ENCODE data around the gene KLHDC10.
"Not testable (repeated sequence)": the region's sequence is repeated elsewhere in the genome, so short reads cannot be mapped to it uniquely, and the experiment has no call there.

KLHDC10 gene

DNA sequence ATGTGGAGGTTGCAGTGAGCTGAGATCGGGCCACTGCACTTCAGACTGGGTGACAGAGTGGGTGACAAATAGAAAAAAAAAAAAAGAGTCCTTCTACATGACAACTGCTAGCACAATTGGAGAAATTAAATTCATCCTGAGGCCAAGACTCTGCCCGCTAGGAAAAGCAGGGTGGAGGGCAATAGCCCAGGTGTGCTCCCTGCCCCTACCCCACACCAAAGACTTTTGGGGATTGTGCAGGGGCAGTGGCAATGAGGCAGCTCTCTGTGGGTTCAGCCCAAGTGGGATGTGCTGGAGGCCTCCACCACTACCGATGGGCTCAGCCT is 73.6 kb downstream of the KLHDC10 start:
- TF ChIP-seq, protein P1, sequence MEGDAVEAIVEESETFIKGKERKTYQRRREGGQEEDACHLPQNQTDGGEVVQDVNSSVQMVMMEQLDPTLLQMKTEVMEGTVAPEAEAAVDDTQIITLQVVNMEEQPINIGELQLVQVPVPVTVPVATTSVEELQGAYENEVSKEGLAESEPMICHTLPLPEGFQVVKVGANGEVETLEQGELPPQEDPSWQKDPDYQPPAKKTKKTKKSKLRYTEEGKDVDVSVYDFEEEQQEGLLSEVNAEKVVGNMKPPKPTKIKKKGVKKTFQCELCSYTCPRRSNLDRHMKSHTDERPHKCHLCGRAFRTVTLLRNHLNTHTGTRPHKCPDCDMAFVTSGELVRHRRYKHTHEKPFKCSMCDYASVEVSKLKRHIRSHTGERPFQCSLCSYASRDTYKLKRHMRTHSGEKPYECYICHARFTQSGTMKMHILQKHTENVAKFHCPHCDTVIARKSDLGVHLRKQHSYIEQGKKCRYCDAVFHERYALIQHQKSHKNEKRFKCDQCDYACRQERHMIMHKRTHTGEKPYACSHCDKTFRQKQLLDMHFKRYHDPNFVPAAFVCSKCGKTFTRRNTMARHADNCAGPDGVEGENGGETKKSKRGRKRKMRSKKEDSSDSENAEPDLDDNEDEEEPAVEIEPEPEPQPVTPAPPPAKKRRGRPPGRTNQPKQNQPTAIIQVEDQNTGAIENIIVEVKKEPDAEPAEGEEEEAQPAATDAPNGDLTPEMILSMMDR (IDR thresholded peaks at IDR 0.05; ENCODE audit: low read depth, low read length) = no peak
- H3K4me3 ChIP-seq (ENCODE audit: low read depth, low read length) = no peak overlapping the region

DNA sequence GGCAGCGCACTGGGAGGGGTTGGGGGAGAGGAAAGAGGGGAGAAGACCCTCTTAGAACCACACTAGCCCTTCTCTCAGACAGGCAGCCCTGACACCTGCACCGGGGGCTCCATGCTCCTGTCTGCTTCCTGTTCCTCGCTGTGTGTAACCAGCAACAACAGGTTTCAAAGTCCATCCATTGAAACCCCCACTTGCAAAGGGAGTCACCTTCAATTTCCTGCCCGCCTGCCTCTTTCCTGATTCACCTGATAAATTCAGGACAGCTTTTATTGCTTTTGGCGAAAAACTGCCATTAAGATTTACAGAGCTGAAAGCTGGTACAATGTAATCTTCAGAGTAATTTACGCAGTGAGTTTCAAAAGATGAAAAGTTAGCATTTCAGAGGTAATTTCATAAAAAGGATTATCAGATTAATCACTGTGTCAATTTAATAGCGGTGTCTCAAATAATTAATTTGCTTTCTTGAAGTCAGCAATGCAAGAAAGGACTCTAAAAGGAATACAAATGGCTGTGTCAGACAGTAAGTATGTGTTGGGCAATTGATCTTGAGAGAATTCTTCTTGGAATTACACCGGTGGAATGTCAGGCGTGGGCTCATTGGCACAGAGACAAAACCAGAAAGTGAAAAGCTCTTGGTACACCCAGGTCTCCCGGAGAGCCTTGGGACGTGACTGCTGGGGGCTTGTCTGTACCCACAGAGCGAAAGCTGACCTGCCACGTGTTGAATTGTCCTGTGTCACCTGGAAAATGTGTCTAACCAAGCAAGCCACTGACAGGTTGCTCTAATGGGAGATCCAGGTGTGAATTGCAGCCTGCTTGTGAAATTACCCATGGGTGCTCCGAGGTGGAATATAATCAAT is 74.2 kb downstream of the KLHDC10 start:
- H3K4me3 ChIP-seq (ENCODE audit: low read depth, low read length) = no peak overlapping the region
- TF ChIP-seq, protein P1 (IDR thresholded peaks at IDR 0.05; ENCODE audit: low read depth, low read length) = no peak

DNA sequence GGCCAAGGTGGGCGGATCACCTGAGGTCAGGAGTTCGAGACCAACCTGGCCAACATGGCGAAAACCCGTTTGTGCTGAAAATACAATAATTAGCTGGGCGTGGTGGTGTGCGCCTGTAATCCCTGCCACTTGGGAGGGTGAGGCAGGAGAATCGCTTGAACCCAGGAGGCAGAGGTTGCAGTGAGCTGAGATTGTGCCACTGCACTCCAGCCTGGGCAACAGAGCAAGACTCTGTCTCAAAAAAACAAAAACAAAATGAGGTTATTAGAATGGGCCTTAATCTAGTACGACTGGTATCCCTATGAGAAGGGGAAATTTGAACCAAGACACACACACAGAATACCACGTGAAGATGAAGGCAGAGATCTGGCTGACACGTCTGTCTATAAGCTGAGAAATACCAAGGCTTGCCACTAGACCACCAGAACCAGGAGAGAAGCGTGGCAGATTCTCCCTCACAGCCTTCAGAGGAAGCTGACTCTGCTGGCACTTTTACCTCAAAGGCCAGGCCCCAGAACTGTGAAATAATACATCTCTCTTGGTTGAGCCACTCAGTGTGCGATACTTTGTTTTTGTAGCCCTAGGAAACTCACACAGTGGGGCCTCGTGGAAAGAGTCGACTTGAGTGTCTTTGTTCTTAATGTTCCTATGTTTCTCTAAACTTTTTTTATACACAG is 75.2 kb downstream of the KLHDC10 start:
- TF ChIP-seq, protein P1 (IDR thresholded peaks at IDR 0.05; ENCODE audit: low read depth, low read length) = no peak
- H3K4me3 ChIP-seq (ENCODE audit: low read depth, low read length) = no peak overlapping the region

DNA sequence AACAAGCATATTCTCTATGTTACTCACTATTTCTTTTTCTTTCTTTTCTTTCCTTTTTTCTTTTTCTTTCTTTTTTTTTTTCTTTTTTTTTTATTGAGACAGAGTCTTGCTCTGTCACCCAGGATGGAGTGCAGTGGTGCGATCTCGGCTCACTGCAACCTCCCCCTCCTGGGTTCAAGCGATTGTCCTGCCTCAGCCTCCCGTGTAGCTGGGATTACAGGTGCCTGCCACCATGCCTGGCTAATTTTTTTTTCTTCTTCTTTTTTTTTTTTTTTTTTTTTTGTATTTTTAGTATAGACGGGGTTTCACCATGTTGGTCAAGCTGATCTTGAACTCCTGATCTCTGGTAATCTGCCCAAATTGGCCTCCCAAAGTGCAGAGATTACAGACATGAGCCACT is 75.8 kb downstream of the KLHDC10 start:
- not testable (repeated sequence) for H3K4me3 ChIP-seq (ENCODE audit: low read depth, low read length)

DNA sequence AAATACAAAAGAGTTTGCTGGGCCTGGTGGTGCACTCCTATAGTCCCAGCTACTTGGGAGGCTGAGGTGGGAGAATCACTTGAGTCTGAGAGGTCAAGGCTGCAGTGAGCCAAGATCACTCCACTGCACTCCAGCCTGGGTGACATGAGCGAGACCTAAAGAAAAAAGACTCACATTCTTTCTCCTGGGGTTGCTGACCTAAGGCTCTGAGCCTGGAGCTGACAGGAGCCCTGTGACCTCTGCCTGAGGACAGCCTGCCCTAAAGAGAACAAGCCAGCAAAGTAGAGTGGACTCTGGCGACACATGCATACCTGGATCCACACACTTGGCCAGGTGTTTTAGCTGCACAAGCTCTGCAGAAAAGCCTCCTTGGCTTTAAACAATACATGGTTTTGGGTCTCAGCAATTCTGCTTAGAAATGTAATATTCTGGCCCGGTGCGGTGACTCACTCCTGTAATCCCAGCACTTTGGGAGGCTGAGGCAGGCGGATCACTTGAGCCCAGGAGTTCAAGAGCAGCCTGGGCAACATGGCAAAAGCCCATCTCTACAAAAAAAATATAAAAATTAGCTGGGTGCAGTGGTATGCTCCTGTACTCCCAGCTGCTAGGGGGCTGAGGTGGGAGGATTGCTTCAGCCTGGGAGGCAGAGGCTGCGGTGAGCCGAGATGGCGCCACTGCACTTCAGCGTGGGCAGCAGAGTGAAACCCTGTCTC is 76.5 kb downstream of the KLHDC10 start:
- TF ChIP-seq, protein P1 (IDR thresholded peaks at IDR 0.05; ENCODE audit: low read depth, low read length) = no peak

DNA sequence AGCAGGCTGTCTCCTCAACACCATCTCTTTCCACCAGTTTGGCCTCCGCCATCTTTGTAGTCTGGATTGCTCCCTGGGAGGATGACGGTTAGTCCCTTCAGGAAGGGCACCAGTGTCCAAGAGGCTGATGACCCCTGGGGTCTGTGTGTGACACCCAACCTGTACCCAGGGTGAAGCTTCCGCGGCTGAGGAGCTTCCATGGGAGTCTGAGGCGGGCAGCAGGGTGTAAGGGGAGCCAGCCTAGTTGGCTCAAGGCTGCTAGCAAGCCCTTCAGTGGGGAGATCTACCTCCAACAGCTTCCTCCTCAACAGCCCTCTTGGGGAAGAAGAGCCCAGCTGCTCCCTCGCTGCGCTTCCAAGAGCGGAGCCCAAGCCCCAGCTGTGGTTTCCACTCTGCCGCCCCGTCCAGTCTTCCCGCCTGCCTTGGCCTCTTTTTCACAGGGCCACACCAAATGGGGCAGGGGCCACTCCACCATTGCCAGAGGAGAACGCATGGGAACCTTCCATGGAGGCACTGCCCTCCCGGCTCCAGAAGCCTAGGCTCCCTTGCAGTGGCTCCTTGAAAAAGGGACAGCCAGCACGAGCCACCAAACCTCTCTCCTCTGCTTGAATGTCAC is 77.5 kb downstream of the KLHDC10 start:
- TF ChIP-seq, protein P1 (IDR thresholded peaks at IDR 0.05; ENCODE audit: low read depth, low read length) = no peak
- H3K4me3 ChIP-seq (ENCODE audit: low read depth, low read length) = no peak overlapping the region

More for the DNA sequence above, 76.5 kb downstream of the KLHDC10 start:
- H3K4me3 ChIP-seq (ENCODE audit: low read depth, low read length) = no peak overlapping the region

DNA sequence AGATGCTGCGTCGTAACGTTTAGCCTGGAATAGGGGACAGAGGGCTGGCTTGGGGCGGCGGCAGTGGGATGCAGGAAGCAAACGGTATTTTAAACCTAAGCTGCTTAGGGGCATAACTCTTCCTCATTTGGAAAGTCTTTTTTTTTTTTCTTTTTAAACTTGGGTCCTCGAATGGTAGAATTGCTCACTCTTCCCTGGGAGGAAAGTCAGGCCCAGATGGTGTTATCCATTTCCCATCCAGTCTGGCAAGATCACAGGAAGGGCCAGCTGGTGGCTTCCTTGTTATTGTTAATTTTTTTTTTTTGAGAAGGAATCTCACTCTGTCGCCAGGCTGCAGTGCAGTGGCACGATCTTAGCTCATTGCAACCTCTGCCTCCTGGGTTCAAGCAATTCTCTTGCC is 78.2 kb downstream of the KLHDC10 start:
- no peak overlapping the region for H3K4me3 ChIP-seq (ENCODE audit: low read depth, low read length)
- TF ChIP-seq, protein P1 (IDR thresholded peaks at IDR 0.05; ENCODE audit: low read depth, low read length) = no peak
